M059J (cell line): Measurements from ENCODE around the gene DIAPH3. TPM values are rescaled to one million over a fixed set of nuclear protein-coding genes. Genes with fewer than 3 reads are reported as not detected.

Experiments used
- DNase-seq: peaks from one replicate; pipeline ENCODE4 v3.0.0-alpha.2; 2012; ENCODE audit warnings: low read depth
- total RNA-seq: library from RNA; depleted of rRNA; stranded (reverse); fragments of >200 nt; shearing (Covaris generic); gene quantifications from 2 replicates; pipeline ENCODE4 v1.2.3, GENCODE V29; 2014

Gene DIAPH3
- total RNA-seq, 1 experiment from 2014 or later, result 17.2 TPM

GRCh38 chr13:59780058-59780457 lies 383.7 kb downstream of the DIAPH3 start:
- DNase-seq, result no peak

GRCh38 chr13:59776924-59777690 lies 386.6 kb downstream of the DIAPH3 start:
- DNase-seq, result peak; percentile 80

GRCh38 chr13:59774491-59774971 lies 389.2 kb downstream of the DIAPH3 start:
- DNase-seq, result peak; percentile 76

- DNase-seq, result peak; percentile 9
Observed at GRCh38 chr13:59771272-59771671, 392.5 kb downstream of the DIAPH3 start.

- no peak for DNase-seq
Observed at GRCh38 chr13:59770451-59770850, 393.3 kb downstream of the DIAPH3 start.

- DNase-seq, result no peak
Observed at GRCh38 chr13:59766236-59766635, 397.5 kb downstream of the DIAPH3 start.

GRCh38 chr13:59755632-59756290 lies 408.0 kb downstream of the DIAPH3 start:
- DNase-seq, result no peak

GRCh38 chr13:59754411-59754810 lies 409.3 kb downstream of the DIAPH3 start:
- DNase-seq, result no peak

- peak; percentile 17 for DNase-seq
Observed at GRCh38 chr13:59750860-59751259, 412.9 kb downstream of the DIAPH3 start.

- no peak for DNase-seq
Observed at GRCh38 chr13:59748046-59748445, 415.7 kb downstream of the DIAPH3 start.

- peak; percentile 19 for DNase-seq
Observed at GRCh38 chr13:59747529-59747928, 416.2 kb downstream of the DIAPH3 start.

GRCh38 chr13:59746291-59746962 lies 417.3 kb downstream of the DIAPH3 start:
- peak; percentile 69 for DNase-seq

- no peak for DNase-seq
Observed at GRCh38 chr13:59745392-59745788, 418.3 kb downstream of the DIAPH3 start.

- DNase-seq, result no peak
Observed at GRCh38 chr13:59744747-59745391, 418.9 kb downstream of the DIAPH3 start.

- no peak for DNase-seq
Observed at GRCh38 chr13:59743195-59743594, 420.5 kb downstream of the DIAPH3 start.

GRCh38 chr13:59742467-59742866 lies 421.3 kb downstream of the DIAPH3 start:
- no peak for DNase-seq

- no peak for DNase-seq
Observed at GRCh38 chr13:59738921-59739320, 424.8 kb downstream of the DIAPH3 start.

GRCh38 chr13:59734393-59734792 lies 429.3 kb downstream of the DIAPH3 start:
- no peak for DNase-seq

- no peak for DNase-seq
Observed at GRCh38 chr13:59733744-59734143, 430.0 kb downstream of the DIAPH3 start.

- no peak for DNase-seq
Observed at GRCh38 chr13:59730026-59730425, 433.7 kb downstream of the DIAPH3 start.

GRCh38 chr13:59728896-59729545 lies 434.7 kb downstream of the DIAPH3 start:
- DNase-seq, result no peak
